Natural killer cell (primary cell): ENCODE measurements around the gene USF2. TPM values are rescaled to one million over a fixed set of nuclear protein-coding genes. Genes with fewer than 3 reads are reported as not detected.

Experiments used
- ATAC-seq, 3 donors: fragments of 150-1000 bp in 2 of 3; fragments of 200-7000 bp in 1 of 3; cut with Tn5 transposase; 1 replicate in 1 of 3; 2 replicates in 2 of 3; pipeline ENCODE4 v1.10.0; 2021; ENCODE audit warnings: mild to moderate bottlenecking in 2 of 3, moderate library complexity in 2 of 3
- DNase-seq, 2 donors: peaks; one replicate each; pipeline versions ENCODE4 v3.0.0 to v3.0.0-alpha.2; 2013 to 2021; ENCODE audit warnings: mixed read lengths in 1 of 2
- H3K27ac ChIP-seq: one replicate; pipeline ENCODE4 v1.5.1; 2013; ENCODE audit warnings: mild to moderate bottlenecking, low read length
- H3K27me3 ChIP-seq: one replicate; pipeline ENCODE4 v1.6.1; 2013; ENCODE audit warnings: low read length; ENCODE audit not compliant: control insufficient read depth, insufficient read depth
- H3K36me3 ChIP-seq: one replicate; pipeline ENCODE4 v1.6.1; 2013; ENCODE audit warnings: low read length; ENCODE audit not compliant: control insufficient read depth, insufficient read depth
- H3K4me1 ChIP-seq: one replicate; pipeline ENCODE4 v1.6.1; 2013; ENCODE audit warnings: low read length; ENCODE audit not compliant: control insufficient read depth, insufficient read depth
- H3K4me3 ChIP-seq: one replicate; pipeline ENCODE4 v1.5.1; 2013; ENCODE audit warnings: low read length
- H3K9me3 ChIP-seq: one replicate; pipeline ENCODE4 v1.6.1; 2013; ENCODE audit warnings: low read length; ENCODE audit not compliant: control insufficient read depth, insufficient read depth
- H3K27ac Mint-ChIP-seq, 2 donors: one replicate each; pipeline ENCODE4 v1.8.0; 2022; ENCODE audit warnings: mild to moderate bottlenecking in 2 of 2, mixed read lengths in 2 of 2, moderate library complexity in 1 of 2
- H3K27me3 Mint-ChIP-seq, 2 donors: one replicate each; pipeline ENCODE4 v1.8.0; 2022; ENCODE audit warnings: low read depth in 2 of 2, mixed read lengths in 2 of 2
- H3K36me3 Mint-ChIP-seq: one replicate; pipeline ENCODE4 v1.8.0; 2022; ENCODE audit warnings: mixed read lengths
- H3K4me1 Mint-ChIP-seq, 2 donors: one replicate each; pipeline ENCODE4 v1.8.0; 2022; ENCODE audit warnings: mixed read lengths in 2 of 2
- H3K4me3 Mint-ChIP-seq: one replicate; pipeline ENCODE4 v1.8.0; 2022; ENCODE audit warnings: mild to moderate bottlenecking, moderate library complexity, mixed read lengths
- H3K9me3 Mint-ChIP-seq, 2 donors: one replicate each; pipeline ENCODE4 v1.8.0; 2022; ENCODE audit warnings: mixed read lengths in 2 of 2
- CTCF ChIP-seq: fragments of 200-600 bp; IDR thresholded peaks from one replicate; pipeline ENCODE4 v1.8.0; 2022; ENCODE audit warnings: antibody characterized with exemption
- whole genome bisulfite sequencing: methylation state at CpG from one replicate; pipeline ENCODE4 v1.1.7; 2013; ENCODE audit warnings: missing lambda C conversion rate; ENCODE audit not compliant: insufficient coverage; 5-methylcytosine and 5-hydroxymethylcytosine counted together
- intact Hi-C: fragments of 100-400 bp; cut with micrococcal nuclease; formaldehyde crosslinking; loops from one replicate; pipeline ENCODE4 v1.14.2; 2022
- total RNA-seq, 4 donors: library from RNA; stranded (reverse); fragments of 120-200 nt in 1 of 4; gene quantifications; one replicate each; pipeline versions ENCODE4 v1.2.3 to v1.2.4, GENCODE V29; 2013 to 2022

Gene USF2
- total RNA-seq, 3 donors from 2014 or later (not counting 1 experiment from before 2014, with no cell fraction given): 243 to 253 (median 250) TPM

GRCh38 chr19:35267353-35267817, 1.4 kb upstream of the USF2 start:
- H3K4me3 ChIP-seq: peak overlapping the region; percentile 88
- H3K36me3 Mint-ChIP-seq: no peaks in the 10 kb centered on the region
- peak overlapping the region; percentile 93 for H3K27ac ChIP-seq

GRCh38 chr19:35267818-35268535, 785 bp upstream of the USF2 start:
- Mint-ChIP-seq H3K36me3 (no peaks in the 10 kb centered on the region), H3K4me1 (peaks cover 27 to 53% of the 10 kb centered on the region in 2 donors), H3K4me3 (peak overlapping the region; percentile 97), H3K27ac (peak overlapping the region; percentile 90 to 96), H3K27me3 (no peaks in the 10 kb centered on the region), H3K9me3 (no peaks in the 10 kb centered on the region)
- DNase-seq: peak; percentile 80 to 92
- Histone ChIP-seq H3K36me3 (peaks cover 22% of the 10 kb centered on the region), H3K9me3 (no peaks in the 10 kb centered on the region), H3K27ac (peak overlapping the region; percentile 93), H3K27me3 (no peaks in the 10 kb centered on the region), H3K4me1 (peaks cover 65% of the 10 kb centered on the region), H3K4me3 (peak overlapping the region; percentile 88)
- intact Hi-C loops: loop anchor here (1.0 to 10.0 kb wide), 4 partner anchors 57 to 197 kb away; partner anchors contain the start of gene FXYD7
- no peak for TF ChIP-seq CTCF
- peak; percentile 58 to 81 (median 67) for ATAC-seq
- under 1% methylated on average over 100 of the region's 100 CpGs for WGBS

More at GRCh38 chr19:35267353-35267817, 1.4 kb upstream of the USF2 start:
- no peak for TF ChIP-seq CTCF
- DNase-seq (peak; percentile 54 to 70), ATAC-seq (peak; percentile 14 to 31 (median 25))
- no peaks in the 10 kb centered on the region for H3K9me3 ChIP-seq
- peak overlapping the region; percentile 97 for H3K4me3 Mint-ChIP-seq
- peaks cover 59% of the 10 kb centered on the region for H3K4me1 ChIP-seq
- peak overlapping the region; percentile 90 to 96 for H3K27ac Mint-ChIP-seq
- H3K4me1 Mint-ChIP-seq: peaks cover 27 to 50% of the 10 kb centered on the region in 2 donors
- peaks cover 19% of the 10 kb centered on the region for H3K36me3 ChIP-seq
- no peaks in the 10 kb centered on the region for H3K27me3 Mint-ChIP-seq
- 1% methylated on average over 40 of the region's 40 CpGs for WGBS
- no peaks in the 10 kb centered on the region for H3K9me3 Mint-ChIP-seq
- no peaks in the 10 kb centered on the region for H3K27me3 ChIP-seq
- intact Hi-C loops: loop anchor here (1.0 to 10.0 kb wide), 4 partner anchors 57 to 197 kb away; partner anchors contain the start of gene FXYD7

GRCh38 chr19:35269438-35270117, 816 bp downstream of the USF2 start:
- Mint-ChIP-seq H3K4me3 (peak overlapping the region; percentile 79), H3K27me3 (no peaks in the 10 kb centered on the region), H3K36me3 (no peaks in the 10 kb centered on the region), H3K9me3 (no peaks in the 10 kb centered on the region), H3K4me1 (peaks cover 33 to 56% of the 10 kb centered on the region in 2 donors), H3K27ac (peak overlapping the region; percentile 74 to 81)
- peak; percentile 83 for TF ChIP-seq CTCF
- DNase-seq (peak; percentile 75 to 87), ATAC-seq (peak; percentile 57 to 71 (median 59))
- H3K9me3 ChIP-seq: no peaks in the 10 kb centered on the region
- peaks cover 62% of the 10 kb centered on the region for H3K4me1 ChIP-seq
- no peaks in the 10 kb centered on the region for H3K27me3 ChIP-seq
- H3K4me3 ChIP-seq: peak overlapping the region; percentile 21
- intact Hi-C loops: loop anchor here (5.0 to 10.0 kb wide), 2 partner anchors 112 to 195 kb away; no protein-coding TSS in a partner anchor
- H3K27ac ChIP-seq: peak overlapping the region; percentile 22
- 3% methylated on average over 66 of the region's 66 CpGs for WGBS
- H3K36me3 ChIP-seq: peaks cover 37% of the 10 kb centered on the region
